ENCODE measurements around the gene PDE7B.
"Not testable (repeated sequence)": the region's sequence is repeated elsewhere in the genome, so short reads cannot be mapped to it uniquely, and the experiment has no call there.

Gene PDE7B

GRCh38 chr6:136208783-136209182 lies 357.3 kb downstream of the PDE7B start:
- FAIRE-seq, result no peak

- no peak for FAIRE-seq
These were observed 358.0 kb downstream of the PDE7B start for GRCh38 chr6:136209496-136209895.

- FAIRE-seq, result no peak
These were observed 359.1 kb downstream of the PDE7B start for GRCh38 chr6:136210398-136211165.

GRCh38 chr6:136212608-136213007 lies 361.1 kb downstream of the PDE7B start:
- FAIRE-seq, result no peak

- no peak for FAIRE-seq
These were observed 361.6 kb downstream of the PDE7B start for GRCh38 chr6:136213012-136213539.

GRCh38 chr6:136213853-136214252 lies 362.4 kb downstream of the PDE7B start:
- FAIRE-seq, result no peak

- FAIRE-seq, result no peak
These were observed 365.3 kb downstream of the PDE7B start for GRCh38 chr6:136216503-136217401.

GRCh38 chr6:136224974-136225373 lies 373.5 kb downstream of the PDE7B start:
- not testable (repeated sequence) for FAIRE-seq

- FAIRE-seq, result no peak
These were observed 374.0 kb downstream of the PDE7B start for GRCh38 chr6:136225496-136225895.

GRCh38 chr6:136226027-136226673 lies 374.6 kb downstream of the PDE7B start:
- FAIRE-seq, result no peak

GRCh38 chr6:136226674-136227377 lies 375.3 kb downstream of the PDE7B start:
- no peak for FAIRE-seq

GRCh38 chr6:136228814-136229213 lies 377.3 kb downstream of the PDE7B start:
- FAIRE-seq, result no peak

- no peak for FAIRE-seq
These were observed 378.8 kb downstream of the PDE7B start for GRCh38 chr6:136230219-136230853.

GRCh38 chr6:136232701-136233100 lies 381.2 kb downstream of the PDE7B start:
- no peak for FAIRE-seq

- no peak for FAIRE-seq
These were observed 383.7 kb downstream of the PDE7B start for GRCh38 chr6:136235233-136235564.

GRCh38 chr6:136236466-136237293 lies 385.2 kb downstream of the PDE7B start:
- FAIRE-seq, result no peak

GRCh38 chr6:136244061-136244616 lies 392.6 kb downstream of the PDE7B start:
- no peak for FAIRE-seq

Data from colon (tissue), 2 donors.